Measurements from ENCODE around the gene TP53I3.

GRCh38 chr2:24052951-24053350 is 31.7 kb downstream of the TP53I3 start:
- TF ChIP-seq CTCF (IDR thresholded peaks at IDR 0.05) (no peak), POLR2A (IDR thresholded peaks at IDR 0.05) (no peak)
